K562 (cell line): Measurements from ENCODE around the gene DHPS. TPM values are rescaled to one million over a fixed set of nuclear protein-coding genes. Genes with fewer than 3 reads are reported as not detected.
A peak's percentile ranks its signal among the peaks of the same experiment; 100 is the strongest.

Experiments used
- E2F6 ChIP-seq, 2 experiments: IDR thresholded peaks; 2 replicates each; pipeline ENCODE4 v1.6.1; 2011; ENCODE audit warnings: borderline replicate concordance in 1 of 2, control low read depth in 1 of 2, low read depth in 1 of 2, low read length in 1 of 2, mild to moderate bottlenecking in 1 of 2, mixed read lengths in 1 of 2, moderate library complexity in 1 of 2; ENCODE audit not compliant: insufficient read depth in 1 of 2, insufficient read length in 1 of 2, poor library complexity in 1 of 2, severe bottlenecking in 1 of 2; ENCODE audit errors: extremely low read depth in 1 of 2
- POLR2A ChIP-seq: fragments of 450-650 bp; conservative IDR thresholded peaks from 2 replicates; pipeline ENCODE4 v1.6.1; 2016
- REST ChIP-seq, 2 experiments: fragments of 450-650 bp; formaldehyde crosslinking in 1 of 2; IDR thresholded peaks; 2 replicates each; pipeline versions ENCODE4 v1.4.0 to v1.6.1; 2014 to 2020; ENCODE audit warnings: mild to moderate bottlenecking in 2 of 2, borderline replicate concordance in 1 of 2, low read depth in 1 of 2
- ZFP36 ChIP-seq: fragments of 150-350 bp; IDR thresholded peaks from 2 replicates; pipeline ENCODE4 v1.6.1; 2018; ENCODE audit warnings: low read length, low read depth; ENCODE audit not compliant: partially characterized antibody
- ZNF184 ChIP-seq: sonication (generic); formaldehyde crosslinking; IDR thresholded peaks from 2 replicates; pipeline ENCODE4 v1.5.0; 2020; ENCODE audit warnings: missing genetic modification reagents
- ZNF224 ChIP-seq: sonication (generic); formaldehyde crosslinking; IDR thresholded peaks from 2 replicates; pipeline ENCODE4 v1.8.0; 2022; ENCODE audit warnings: mild to moderate bottlenecking, missing genetic modification reagents
- ZNF609 ChIP-seq: sonication (generic); formaldehyde crosslinking; IDR thresholded peaks from 2 replicates; pipeline ENCODE4 v1.8.1; 2023; ENCODE audit warnings: missing genetic modification reagents, mild to moderate bottlenecking, borderline replicate concordance
- ZNF655 ChIP-seq: fragments of 250-450 bp; sonication (Bioruptor Pico); IDR thresholded peaks from 2 replicates; pipeline ENCODE4 v1.5.0; 2021
- polyA plus RNA-seq, 8 experiments: library from polyadenylated mRNA; depleted of rRNA in 4 of 8; stranded (reverse) in 5 of 8; unstranded in 3 of 8; fragments of >200 nt; fragmentation: Nextera tagmentation in 2 of 8; fragmentation: Illumina TruSeq in 1 of 8; extraction: Ambion mirVana in 2 of 8; extraction: Trizol in 1 of 8; gene quantifications; 2 replicates each; pipeline versions ENCODE4 v1.2.1 to v1.2.3, GENCODE V29; 2011 to 2014; ENCODE audit warnings: inconsistent platforms in 1 of 8, missing spikeins in 1 of 8
- total RNA-seq, 7 experiments: library from RNA; depleted of rRNA in 6 of 7; stranded (reverse); fragments of >200 nt in 6 of 7; fragmentation: Illumina TruSeq in 2 of 7; extraction: Trizol in 2 of 7; gene quantifications; 2 replicates each; pipeline versions ENCODE4 v1.2.1 to v1.2.3, GENCODE V29; 2011 to 2021; ENCODE audit warnings: low replicate concordance in 1 of 7

Gene DHPS
- total and polyA plus RNA-seq, 9 of the 15 experiments (the other 6 are each of a cell fraction or from before 2014, with no cell fraction given): 47.1 to 110 (median 79.9) TPM

GRCh38 chr19:12668932-12669269 lies 12.8 kb downstream of the DHPS start (continued):
- TF ChIP-seq REST (IDR thresholded peaks at IDR 0.05; ENCODE audit: borderline replicate concordance): no peak
- TF ChIP-seq REST (CRISPR knock-in tag; IDR thresholded peaks at IDR 0.05; ENCODE audit: low read depth): no peak
- TF ChIP-seq ZNF184: no peak
- no peak for TF ChIP-seq ZFP36
- peak in 1 of 2 experiments; percentile 59 for TF ChIP-seq E2F6 (IDR thresholded peaks at IDR 0.05; ENCODE audit: borderline replicate concordance in 1 of 2, extremely low read depth in 1 of 2, insufficient read depth in 1 of 2, insufficient read length in 1 of 2, low read depth in 1 of 2, low read length in 1 of 2, poor library complexity in 1 of 2, severe bottlenecking in 1 of 2)
- no peak for TF ChIP-seq ZNF609 (CRISPR knock-in tag)
- TF ChIP-seq POLR2A: no peak
- no peak for TF ChIP-seq ZNF655 (CRISPR knock-in tag)
- no peak for TF ChIP-seq ZNF224 (CRISPR knock-in tag)
